Liver (tissue), 9 donors: ENCODE data around the gene ETS1. TPM values are rescaled to one million over a fixed set of nuclear protein-coding genes. Genes with fewer than 3 reads are reported as not detected.
A peak's percentile ranks its signal among the peaks of the same experiment; 100 is the strongest.

Source experiments
- DNase-seq: peaks from one replicate; pipeline ENCODE4 v3.0.0-alpha.2; 2017; ENCODE audit warnings: low spot score
- H3K27ac ChIP-seq, 2 donors: one replicate each; pipeline ENCODE4 v1.7.0; 2013; ENCODE audit warnings: inconsistent platforms in 2 of 2, low read length in 2 of 2, control low read depth in 1 of 2, low read depth in 1 of 2, mild to moderate bottlenecking in 1 of 2
- H3K27me3 ChIP-seq, 4 donors: one replicate each; pipeline versions ENCODE4 v1.6.1 to v1.7.0; 2013; ENCODE audit warnings: low read length in 3 of 4, inconsistent platforms in 1 of 4, mild to moderate bottlenecking in 1 of 4, moderate library complexity in 1 of 4; ENCODE audit not compliant: control insufficient read depth in 4 of 4, insufficient read depth in 4 of 4
- H3K36me3 ChIP-seq, 4 donors: one replicate each; pipeline versions ENCODE4 v1.6.1 to v1.7.0; 2013; ENCODE audit warnings: low read length in 3 of 4, mild to moderate bottlenecking in 3 of 4, low read depth in 1 of 4, moderate library complexity in 1 of 4; ENCODE audit not compliant: control insufficient read depth in 4 of 4, insufficient read depth in 3 of 4
- H3K4me1 ChIP-seq, 4 donors: one replicate each; pipeline versions ENCODE4 v1.6.1 to v1.7.0; 2013; ENCODE audit warnings: low read length in 3 of 4, mild to moderate bottlenecking in 3 of 4, moderate library complexity in 1 of 4; ENCODE audit not compliant: control insufficient read depth in 4 of 4, insufficient read depth in 4 of 4
- H3K4me3 ChIP-seq, 3 donors: one replicate each; pipeline versions ENCODE4 v1.6.1 to v1.7.0; 2013; ENCODE audit warnings: low read length in 3 of 3, control low read depth in 1 of 3, low read depth in 1 of 3, mild to moderate bottlenecking in 1 of 3
- H3K9ac ChIP-seq, 2 donors: one replicate each; pipeline ENCODE4 v1.7.0; 2013; ENCODE audit warnings: low read length in 2 of 2, mild to moderate bottlenecking in 2 of 2, moderate library complexity in 2 of 2, control low read depth in 1 of 2, low read depth in 1 of 2
- H3K9me3 ChIP-seq, 4 donors: one replicate each; pipeline versions ENCODE4 v1.6.1 to v1.7.0; 2013; ENCODE audit warnings: low read length in 3 of 4; ENCODE audit not compliant: control insufficient read depth in 4 of 4
- FOXA1 ChIP-seq: IDR thresholded peaks from 2 replicates; pipeline ENCODE4 v1.6.1; 2016; ENCODE audit warnings: antibody characterized with exemption
- FOXA2 ChIP-seq: IDR thresholded peaks from 2 replicates; pipeline ENCODE4 v1.6.1; 2016; ENCODE audit warnings: antibody characterized with exemption
- GABPA ChIP-seq, 2 donors: IDR thresholded peaks in 1 of 2; conservative IDR thresholded peaks in 1 of 2; 2 replicates each; pipeline ENCODE4 v1.6.1; 2016; ENCODE audit warnings: antibody characterized with exemption in 2 of 2, mild to moderate bottlenecking in 1 of 2, moderate library complexity in 1 of 2
- HNF4A ChIP-seq, 2 donors: conservative IDR thresholded peaks; 2 replicates each; pipeline ENCODE4 v1.6.1; 2016; ENCODE audit warnings: antibody characterized with exemption in 2 of 2, mild to moderate bottlenecking in 2 of 2
- HNF4G ChIP-seq: IDR thresholded peaks from 2 replicates; pipeline ENCODE4 v1.6.1; 2016; ENCODE audit warnings: antibody characterized with exemption
- JUND ChIP-seq, 2 donors: IDR thresholded peaks; 2 replicates each; pipeline ENCODE4 v1.6.1; 2016; ENCODE audit warnings: antibody characterized with exemption in 2 of 2
- MAX ChIP-seq: IDR thresholded peaks from 2 replicates; pipeline ENCODE4 v1.6.1; 2016; ENCODE audit warnings: antibody characterized with exemption
- NR2F2 ChIP-seq: IDR thresholded peaks from 2 replicates; pipeline ENCODE4 v1.6.1; 2016; ENCODE audit warnings: antibody characterized with exemption
- RAD21 ChIP-seq, 2 donors: IDR thresholded peaks; 2 replicates each; pipeline ENCODE4 v1.6.1; 2016; ENCODE audit warnings: antibody characterized with exemption in 2 of 2, mild to moderate bottlenecking in 2 of 2
- RXRA ChIP-seq, 2 donors: IDR thresholded peaks; 2 replicates each; pipeline ENCODE4 v1.6.1; 2017 to 2018; ENCODE audit warnings: antibody characterized with exemption in 2 of 2, mild to moderate bottlenecking in 1 of 2
- TAF1 ChIP-seq: conservative IDR thresholded peaks from 2 replicates; pipeline ENCODE4 v1.6.1; 2016; ENCODE audit warnings: antibody characterized with exemption, mild to moderate bottlenecking
- YY1 ChIP-seq: IDR thresholded peaks from 2 replicates; pipeline ENCODE4 v1.6.1; 2016; ENCODE audit warnings: antibody characterized with exemption, mild to moderate bottlenecking
- WGBS: extraction: QIAGEN DNeasy Blood & Tissue Kit; methylation state at CpG from one replicate; pipeline ENCODE4 v1.1.7; 2013; 5-methylcytosine and 5-hydroxymethylcytosine counted together
- polyA plus RNA-seq, 2 donors: library from polyadenylated mRNA; stranded (reverse) in 1 of 2; unstranded in 1 of 2; fragments of 200-250 nt in 1 of 2; fragments of >200 nt in 1 of 2; fragmentation: Nextera tagmentation in 1 of 2; extraction: Ambion mirVana in 1 of 2; gene quantifications; one replicate each; pipeline versions ENCODE4 v1.2.1 to v1.2.3, GENCODE V29; 2013 to 2015
- total RNA-seq, 2 donors: library from RNA; depleted of rRNA; stranded (reverse); fragments of >200 nt; gene quantifications; one replicate each; pipeline ENCODE4 v1.2.3, GENCODE V29; 2014
- TF ChIP-seq, protein P1 (sequence below): IDR thresholded peaks from 2 replicates; pipeline ENCODE4 v1.6.1; 2016; ENCODE audit warnings: antibody characterized with exemption, mild to moderate bottlenecking
- TF ChIP-seq, protein P2 (sequence below): fragments of 150-350 bp; IDR thresholded peaks from 2 replicates; pipeline ENCODE4 v1.5.1; 2017; ENCODE audit warnings: improper control_type of control experiment, low read depth, low read length; ENCODE audit not compliant: missing input control
- TF ChIP-seq, protein P3 (sequence below): IDR thresholded peaks from 2 replicates; pipeline ENCODE4 v1.6.1; 2016; ENCODE audit warnings: antibody characterized with exemption
- TF ChIP-seq, protein P4 (sequence below): IDR thresholded peaks from 2 replicates; pipeline ENCODE4 v1.6.1; 2016; ENCODE audit warnings: antibody characterized with exemption
- donor health status: healthy.
- donor health status: healthy.
- donor health status: healthy.
- donor health status: healthy.
- donor health status: healthy.

The ETS1 gene
- total and polyA plus RNA-seq, 4 donors: 4.8 to 30.0 (median 20.3) TPM

DNA sequence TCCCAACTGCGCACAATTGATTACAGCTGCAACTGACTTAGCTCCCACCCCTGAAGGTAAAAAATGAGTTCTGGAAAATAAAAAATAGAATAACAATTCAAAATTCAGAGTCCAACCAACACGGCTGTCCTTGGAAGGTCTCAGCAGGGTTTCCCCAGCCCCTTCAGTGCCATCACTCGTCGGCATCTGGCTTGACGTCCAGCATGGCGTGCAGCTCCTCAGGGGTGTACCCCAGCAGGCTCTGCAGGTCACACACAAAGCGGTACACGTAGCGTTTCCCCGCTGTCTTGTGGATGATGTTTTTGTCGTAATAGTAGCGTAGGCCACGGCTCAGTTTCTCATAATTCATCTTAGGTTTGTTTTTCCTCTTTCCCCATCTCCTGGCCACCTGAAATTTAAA lies 125.2 kb downstream of the ETS1 start (continued):
- TF ChIP-seq, protein P1, sequence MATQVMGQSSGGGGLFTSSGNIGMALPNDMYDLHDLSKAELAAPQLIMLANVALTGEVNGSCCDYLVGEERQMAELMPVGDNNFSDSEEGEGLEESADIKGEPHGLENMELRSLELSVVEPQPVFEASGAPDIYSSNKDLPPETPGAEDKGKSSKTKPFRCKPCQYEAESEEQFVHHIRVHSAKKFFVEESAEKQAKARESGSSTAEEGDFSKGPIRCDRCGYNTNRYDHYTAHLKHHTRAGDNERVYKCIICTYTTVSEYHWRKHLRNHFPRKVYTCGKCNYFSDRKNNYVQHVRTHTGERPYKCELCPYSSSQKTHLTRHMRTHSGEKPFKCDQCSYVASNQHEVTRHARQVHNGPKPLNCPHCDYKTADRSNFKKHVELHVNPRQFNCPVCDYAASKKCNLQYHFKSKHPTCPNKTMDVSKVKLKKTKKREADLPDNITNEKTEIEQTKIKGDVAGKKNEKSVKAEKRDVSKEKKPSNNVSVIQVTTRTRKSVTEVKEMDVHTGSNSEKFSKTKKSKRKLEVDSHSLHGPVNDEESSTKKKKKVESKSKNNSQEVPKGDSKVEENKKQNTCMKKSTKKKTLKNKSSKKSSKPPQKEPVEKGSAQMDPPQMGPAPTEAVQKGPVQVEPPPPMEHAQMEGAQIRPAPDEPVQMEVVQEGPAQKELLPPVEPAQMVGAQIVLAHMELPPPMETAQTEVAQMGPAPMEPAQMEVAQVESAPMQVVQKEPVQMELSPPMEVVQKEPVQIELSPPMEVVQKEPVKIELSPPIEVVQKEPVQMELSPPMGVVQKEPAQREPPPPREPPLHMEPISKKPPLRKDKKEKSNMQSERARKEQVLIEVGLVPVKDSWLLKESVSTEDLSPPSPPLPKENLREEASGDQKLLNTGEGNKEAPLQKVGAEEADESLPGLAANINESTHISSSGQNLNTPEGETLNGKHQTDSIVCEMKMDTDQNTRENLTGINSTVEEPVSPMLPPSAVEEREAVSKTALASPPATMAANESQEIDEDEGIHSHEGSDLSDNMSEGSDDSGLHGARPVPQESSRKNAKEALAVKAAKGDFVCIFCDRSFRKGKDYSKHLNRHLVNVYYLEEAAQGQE: no peak
- TF ChIP-seq TAF1: no peak

DNA sequence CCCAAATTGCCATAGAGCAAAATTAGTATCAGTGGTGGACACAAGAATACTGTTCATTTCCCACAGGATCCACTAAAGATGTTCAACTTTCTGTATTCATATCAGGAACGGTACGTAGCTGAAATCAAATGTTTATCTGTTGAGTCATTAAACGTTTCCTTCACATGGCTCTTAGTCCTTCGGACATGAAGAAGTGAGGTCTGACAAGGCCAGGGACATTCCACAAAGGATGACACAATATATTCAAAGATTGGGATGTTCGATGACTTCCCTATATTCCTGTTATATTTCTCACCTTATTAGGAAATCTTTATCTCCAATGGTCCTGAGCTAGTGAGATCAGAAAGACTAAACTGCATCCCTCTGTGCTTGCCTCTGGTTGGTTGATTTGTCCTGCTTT lies 129.0 kb downstream of the ETS1 start:
- no peaks in the 10 kb centered on the region for H3K9me3 ChIP-seq
- H3K27me3 ChIP-seq: no peaks in the 10 kb centered on the region
- 76% methylated on average over 5 of the region's 5 CpGs for WGBS
- no peak overlapping the region for H3K27ac ChIP-seq
- H3K36me3 ChIP-seq: peaks cover 0 to 6% (median 3%) of the 10 kb centered on the region in 4 donors
- no peak for DNase-seq
- no peak overlapping the region for H3K9ac ChIP-seq
- no peak overlapping the region for H3K4me3 ChIP-seq
- peaks cover 0 to 2% (median 0%) of the 10 kb centered on the region in 4 donors for H3K4me1 ChIP-seq
- TF ChIP-seq, protein P2, sequence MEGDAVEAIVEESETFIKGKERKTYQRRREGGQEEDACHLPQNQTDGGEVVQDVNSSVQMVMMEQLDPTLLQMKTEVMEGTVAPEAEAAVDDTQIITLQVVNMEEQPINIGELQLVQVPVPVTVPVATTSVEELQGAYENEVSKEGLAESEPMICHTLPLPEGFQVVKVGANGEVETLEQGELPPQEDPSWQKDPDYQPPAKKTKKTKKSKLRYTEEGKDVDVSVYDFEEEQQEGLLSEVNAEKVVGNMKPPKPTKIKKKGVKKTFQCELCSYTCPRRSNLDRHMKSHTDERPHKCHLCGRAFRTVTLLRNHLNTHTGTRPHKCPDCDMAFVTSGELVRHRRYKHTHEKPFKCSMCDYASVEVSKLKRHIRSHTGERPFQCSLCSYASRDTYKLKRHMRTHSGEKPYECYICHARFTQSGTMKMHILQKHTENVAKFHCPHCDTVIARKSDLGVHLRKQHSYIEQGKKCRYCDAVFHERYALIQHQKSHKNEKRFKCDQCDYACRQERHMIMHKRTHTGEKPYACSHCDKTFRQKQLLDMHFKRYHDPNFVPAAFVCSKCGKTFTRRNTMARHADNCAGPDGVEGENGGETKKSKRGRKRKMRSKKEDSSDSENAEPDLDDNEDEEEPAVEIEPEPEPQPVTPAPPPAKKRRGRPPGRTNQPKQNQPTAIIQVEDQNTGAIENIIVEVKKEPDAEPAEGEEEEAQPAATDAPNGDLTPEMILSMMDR: no peak
- TF ChIP-seq GABPA (IDR thresholded peaks at IDR 0.05 in 1 of 2, conservative IDR thresholded peaks at IDR 0.05 in 1 of 2) (no peak), TAF1 (no peak), RAD21 (IDR thresholded peaks at IDR 0.05) (no peak), NR2F2 (no peak), FOXA1 (no peak), MAX (no peak), RXRA (IDR thresholded peaks at IDR 0.05) (no peak), HNF4A (conservative IDR thresholded peaks at IDR 0.05) (no peak), JUND (IDR thresholded peaks at IDR 0.05) (no peak), FOXA2 (no peak)
- TF ChIP-seq, protein P3, sequence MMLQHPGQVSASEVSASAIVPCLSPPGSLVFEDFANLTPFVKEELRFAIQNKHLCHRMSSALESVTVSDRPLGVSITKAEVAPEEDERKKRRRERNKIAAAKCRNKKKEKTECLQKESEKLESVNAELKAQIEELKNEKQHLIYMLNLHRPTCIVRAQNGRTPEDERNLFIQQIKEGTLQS: no peak

DNA sequence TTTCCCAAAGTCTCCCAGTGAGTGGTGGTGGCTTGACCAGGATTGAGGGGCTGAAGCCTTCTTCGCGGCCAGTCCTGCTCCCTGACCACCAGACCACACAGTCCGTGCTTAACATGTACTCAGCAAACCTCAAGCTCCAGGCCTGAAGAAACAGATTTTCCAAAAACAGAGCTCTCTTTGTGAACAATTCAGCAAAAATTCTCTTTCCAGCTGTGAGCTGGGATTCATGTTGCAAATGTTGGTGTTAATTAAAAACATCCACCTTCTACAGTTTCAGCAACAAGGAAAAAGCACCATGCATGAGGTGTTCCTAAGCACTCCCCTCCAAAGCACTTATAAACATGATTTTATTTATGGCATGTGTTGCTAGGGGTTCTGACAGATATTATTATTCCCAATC lies 129.5 kb downstream of the ETS1 start:
- H3K27ac ChIP-seq: peak overlapping the region in 1 of 2 donors; percentile 56
- H3K9me3 ChIP-seq: no peaks in the 10 kb centered on the region
- no peak for DNase-seq
- no peak overlapping the region for H3K9ac ChIP-seq
- no peaks in the 10 kb centered on the region for H3K27me3 ChIP-seq
- peaks cover 0 to 2% (median 0%) of the 10 kb centered on the region in 4 donors for H3K4me1 ChIP-seq
- WGBS: 96% methylated on average over 3 of the region's 3 CpGs
- H3K36me3 ChIP-seq: peaks cover 0 to 6% (median 3%) of the 10 kb centered on the region in 4 donors
- no peak overlapping the region for H3K4me3 ChIP-seq
- TF ChIP-seq, protein P3: no peak
- TF ChIP-seq TAF1: no peak
- TF ChIP-seq, protein P2: no peak
- no peak for TF ChIP-seq GABPA (IDR thresholded peaks at IDR 0.05 in 1 of 2, conservative IDR thresholded peaks at IDR 0.05 in 1 of 2)
- no peak for TF ChIP-seq RAD21 (IDR thresholded peaks at IDR 0.05)
- no peak for TF ChIP-seq NR2F2
- TF ChIP-seq YY1: no peak
- TF ChIP-seq MAX: no peak
- TF ChIP-seq, protein P4, sequence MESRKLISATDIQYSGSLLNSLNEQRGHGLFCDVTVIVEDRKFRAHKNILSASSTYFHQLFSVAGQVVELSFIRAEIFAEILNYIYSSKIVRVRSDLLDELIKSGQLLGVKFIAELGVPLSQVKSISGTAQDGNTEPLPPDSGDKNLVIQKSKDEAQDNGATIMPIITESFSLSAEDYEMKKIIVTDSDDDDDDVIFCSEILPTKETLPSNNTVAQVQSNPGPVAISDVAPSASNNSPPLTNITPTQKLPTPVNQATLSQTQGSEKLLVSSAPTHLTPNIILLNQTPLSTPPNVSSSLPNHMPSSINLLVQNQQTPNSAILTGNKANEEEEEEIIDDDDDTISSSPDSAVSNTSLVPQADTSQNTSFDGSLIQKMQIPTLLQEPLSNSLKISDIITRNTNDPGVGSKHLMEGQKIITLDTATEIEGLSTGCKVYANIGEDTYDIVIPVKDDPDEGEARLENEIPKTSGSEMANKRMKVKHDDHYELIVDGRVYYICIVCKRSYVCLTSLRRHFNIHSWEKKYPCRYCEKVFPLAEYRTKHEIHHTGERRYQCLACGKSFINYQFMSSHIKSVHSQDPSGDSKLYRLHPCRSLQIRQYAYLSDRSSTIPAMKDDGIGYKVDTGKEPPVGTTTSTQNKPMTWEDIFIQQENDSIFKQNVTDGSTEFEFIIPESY: no peak
- TF ChIP-seq FOXA2: no peak
- no peak for TF ChIP-seq HNF4G
